Measurements from ENCODE around the gene PRKRIP1.
"Not testable (repeated sequence)": the region's sequence is repeated elsewhere in the genome, so short reads cannot be mapped to it uniquely, and the experiment has no call there.

The PRKRIP1 gene

DNA sequence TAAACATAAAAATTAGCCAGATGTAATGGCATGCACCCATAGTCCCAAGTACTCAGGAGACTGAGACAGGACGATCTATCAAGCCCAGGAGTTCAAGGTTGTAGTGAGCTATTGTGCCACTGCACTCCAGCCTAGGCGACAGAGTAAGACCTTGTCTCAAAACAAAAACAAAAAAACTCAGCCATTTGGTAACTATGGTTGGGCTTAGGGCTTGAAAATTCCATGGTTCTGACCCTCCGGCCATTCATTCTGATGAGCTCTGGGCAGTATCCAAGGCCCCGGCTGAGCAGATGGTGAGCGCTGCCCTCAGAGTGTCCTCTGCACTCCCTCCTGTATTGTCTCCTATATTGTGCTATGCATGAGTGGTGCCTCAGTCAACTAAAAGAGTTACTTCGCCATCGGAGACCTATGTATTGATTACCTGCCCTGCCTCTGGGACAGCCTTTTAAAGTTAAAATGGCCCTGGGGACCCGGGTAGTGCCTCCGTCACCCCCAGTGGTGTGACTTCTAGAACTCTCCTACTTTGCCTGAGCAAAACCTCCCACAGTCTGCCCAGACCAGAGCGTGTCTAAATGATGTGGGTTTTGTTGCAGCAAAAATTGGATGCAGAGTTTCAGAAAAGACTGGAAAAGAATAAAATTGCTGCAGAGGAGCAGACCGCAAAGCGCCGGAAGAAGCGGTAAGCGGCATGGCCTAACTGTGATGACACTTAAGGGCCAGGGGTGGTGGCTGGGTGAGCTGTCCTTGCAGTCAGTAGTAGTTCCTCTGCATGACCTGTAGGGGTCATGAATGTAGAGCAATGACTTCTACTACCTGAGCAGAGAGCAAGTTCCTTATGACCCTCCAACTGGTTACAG lies 8.1 kb downstream of the PRKRIP1 start:
- H3K9me3 ChIP-seq (ENCODE audit: control insufficient read depth, insufficient read depth, low read depth, low read length) = no peaks in the 10 kb centered on the region
- TF ChIP-seq, protein P1, sequence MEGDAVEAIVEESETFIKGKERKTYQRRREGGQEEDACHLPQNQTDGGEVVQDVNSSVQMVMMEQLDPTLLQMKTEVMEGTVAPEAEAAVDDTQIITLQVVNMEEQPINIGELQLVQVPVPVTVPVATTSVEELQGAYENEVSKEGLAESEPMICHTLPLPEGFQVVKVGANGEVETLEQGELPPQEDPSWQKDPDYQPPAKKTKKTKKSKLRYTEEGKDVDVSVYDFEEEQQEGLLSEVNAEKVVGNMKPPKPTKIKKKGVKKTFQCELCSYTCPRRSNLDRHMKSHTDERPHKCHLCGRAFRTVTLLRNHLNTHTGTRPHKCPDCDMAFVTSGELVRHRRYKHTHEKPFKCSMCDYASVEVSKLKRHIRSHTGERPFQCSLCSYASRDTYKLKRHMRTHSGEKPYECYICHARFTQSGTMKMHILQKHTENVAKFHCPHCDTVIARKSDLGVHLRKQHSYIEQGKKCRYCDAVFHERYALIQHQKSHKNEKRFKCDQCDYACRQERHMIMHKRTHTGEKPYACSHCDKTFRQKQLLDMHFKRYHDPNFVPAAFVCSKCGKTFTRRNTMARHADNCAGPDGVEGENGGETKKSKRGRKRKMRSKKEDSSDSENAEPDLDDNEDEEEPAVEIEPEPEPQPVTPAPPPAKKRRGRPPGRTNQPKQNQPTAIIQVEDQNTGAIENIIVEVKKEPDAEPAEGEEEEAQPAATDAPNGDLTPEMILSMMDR (tag by site-specific recombination; IDR thresholded peaks at IDR 0.05) = peak; percentile 63; the same call in 1 of the 2 replicates
- TF ChIP-seq ZNF521 (tag by site-specific recombination; IDR thresholded peaks at IDR 0.05) (no peak), ZNF654 (tag by site-specific recombination; IDR thresholded peaks at IDR 0.05; ENCODE audit: low read depth) (peak; percentile 32; the same call in 1 of the 2 replicates), ZNF24 (tag by site-specific recombination; IDR thresholded peaks at IDR 0.05) (no peak)
- TF ChIP-seq, protein P2, sequence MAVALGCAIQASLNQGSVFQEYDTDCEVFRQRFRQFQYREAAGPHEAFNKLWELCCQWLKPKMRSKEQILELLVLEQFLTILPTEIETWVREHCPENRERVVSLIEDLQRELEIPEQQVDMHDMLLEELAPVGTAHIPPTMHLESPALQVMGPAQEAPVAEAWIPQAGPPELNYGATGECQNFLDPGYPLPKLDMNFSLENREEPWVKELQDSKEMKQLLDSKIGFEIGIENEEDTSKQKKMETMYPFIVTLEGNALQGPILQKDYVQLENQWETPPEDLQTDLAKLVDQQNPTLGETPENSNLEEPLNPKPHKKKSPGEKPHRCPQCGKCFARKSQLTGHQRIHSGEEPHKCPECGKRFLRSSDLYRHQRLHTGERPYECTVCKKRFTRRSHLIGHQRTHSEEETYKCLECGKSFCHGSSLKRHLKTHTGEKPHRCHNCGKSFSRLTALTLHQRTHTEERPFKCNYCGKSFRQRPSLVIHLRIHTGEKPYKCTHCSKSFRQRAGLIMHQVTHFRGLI (tag by site-specific recombination; IDR thresholded peaks at IDR 0.05) = peak; percentile 82
- H3K27ac ChIP-seq (ENCODE audit: extremely low read depth, low read depth, low read length) = no peak overlapping the region
- ChIA-PET CTCF (interaction anchor here (0.7 to 2.0 kb wide), 9 partner anchors 10 to 807 kb away, joined by 3 to 9 read pairs (median 3); no protein-coding TSS in a partner anchor), POLR2A (interaction anchor here (0.8 to 1.1 kb wide), 3 partner anchors 9 to 41 kb away, joined by 4 to 5 read pairs (median 4); no protein-coding TSS in a partner anchor)
- peaks cover 63 to 90% of the 10 kb centered on the region in 2 experiments for H3K36me3 ChIP-seq (ENCODE audit: control insufficient read depth in 2 of 2, insufficient read depth in 1 of 2, low read length in 2 of 2)
- no peaks in the 10 kb centered on the region for H3K4me1 ChIP-seq (ENCODE audit: control insufficient read depth, insufficient read depth, low read length)
- H3K4me3 ChIP-seq (ENCODE audit: low read depth, low read length) = no peak overlapping the region

DNA sequence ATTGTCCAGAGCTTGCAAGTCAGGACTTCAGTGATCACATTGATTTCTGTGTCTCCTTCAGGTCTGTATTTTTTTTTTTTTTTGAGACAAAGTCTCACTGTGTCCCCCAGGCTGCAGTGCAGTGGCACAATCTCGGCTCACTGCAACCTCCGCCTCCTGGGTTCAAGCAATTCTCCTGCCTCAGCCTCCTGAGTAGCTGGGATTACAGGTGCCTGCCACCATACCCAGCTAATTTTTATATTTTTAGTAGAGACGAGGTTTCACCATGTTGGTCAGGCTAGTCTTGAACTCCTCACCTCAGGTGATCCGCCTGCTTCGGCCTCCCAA lies 8.7 kb downstream of the PRKRIP1 start:
- H3K4me1 ChIP-seq (ENCODE audit: control insufficient read depth, insufficient read depth, low read length); H3K9me3 ChIP-seq (ENCODE audit: control insufficient read depth, insufficient read depth, low read depth, low read length); H3K4me3 ChIP-seq (ENCODE audit: low read depth, low read length); H3K27ac ChIP-seq (ENCODE audit: extremely low read depth, low read depth, low read length): not testable (repeated sequence)
- H3K36me3 ChIP-seq (ENCODE audit: control insufficient read depth in 2 of 2, insufficient read depth in 1 of 2, low read length in 2 of 2) = peaks cover 63 to 90% of the 10 kb centered on the region in 2 experiments
- ChIA-PET CTCF (interaction anchor here (0.7 to 2.0 kb wide), 7 partner anchors 11 to 59 kb away, joined by 3 to 9 read pairs (median 3); no protein-coding TSS in a partner anchor), POLR2A (interaction anchor here (0.8 to 1.1 kb wide), 3 partner anchors 9 to 41 kb away, joined by 4 to 5 read pairs (median 4); no protein-coding TSS in a partner anchor)

DNA sequence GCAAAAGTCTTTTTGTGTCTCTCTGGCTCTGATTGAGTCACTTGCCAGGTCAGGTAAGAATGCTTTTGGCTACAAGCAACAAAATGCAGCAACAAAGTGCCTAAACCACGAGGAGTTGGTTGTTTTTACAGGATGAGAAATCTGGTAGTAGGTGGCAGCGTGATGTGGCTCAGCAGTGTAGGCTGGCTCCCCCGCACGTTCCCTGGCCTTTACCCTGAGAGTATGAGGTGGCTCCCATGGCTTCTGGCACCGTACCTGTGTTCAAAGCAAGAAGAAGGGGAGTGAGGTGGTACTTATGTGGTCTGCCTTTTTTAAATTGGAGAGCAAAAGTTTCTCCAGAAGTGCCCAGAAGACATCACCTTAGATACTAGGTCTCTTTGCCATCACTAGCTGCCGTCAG lies 11.7 kb downstream of the PRKRIP1 start:
- Histone ChIP-seq H3K4me1 (ENCODE audit: control insufficient read depth, insufficient read depth, low read length) (no peaks in the 10 kb centered on the region), H3K9me3 (ENCODE audit: control insufficient read depth, insufficient read depth, low read depth, low read length) (no peaks in the 10 kb centered on the region), H3K36me3 (ENCODE audit: control insufficient read depth in 2 of 2, insufficient read depth in 1 of 2, low read length in 2 of 2) (peaks cover 56 to 96% of the 10 kb centered on the region in 2 experiments), H3K4me3 (ENCODE audit: low read depth, low read length) (no peak overlapping the region), H3K27ac (ENCODE audit: extremely low read depth, low read depth, low read length) (no peak overlapping the region)
- TF ChIP-seq OSR2 (tag by site-specific recombination; IDR thresholded peaks at IDR 0.05) = no peak
- TF ChIP-seq, protein P2 (tag by site-specific recombination; IDR thresholded peaks at IDR 0.05) = no peak
- POLR2A ChIA-PET = interaction anchor here (0.6 kb wide), 1 partner anchor 9 kb away, joined by 8 read pairs; no protein-coding TSS in a partner anchor
- CTCF ChIA-PET = no interaction called here

DNA sequence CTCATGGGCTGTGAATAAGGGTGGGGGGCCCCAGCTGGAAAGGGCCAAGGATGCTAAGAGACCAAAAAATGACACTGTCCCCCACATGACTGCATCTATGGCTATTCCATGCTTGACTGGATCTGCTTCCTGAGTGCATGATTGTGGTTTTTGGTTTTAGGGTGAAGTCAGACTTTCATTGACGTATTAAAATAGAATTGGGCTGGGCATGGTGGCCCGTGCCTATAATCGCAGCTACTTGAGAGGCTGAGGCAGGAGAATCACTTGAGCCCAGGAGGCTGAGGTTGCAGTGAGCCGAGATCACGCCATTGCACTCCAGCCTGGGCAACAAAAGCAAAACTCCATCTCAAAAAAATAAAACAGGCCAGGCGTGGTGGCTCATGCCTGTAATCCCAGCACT lies 12.4 kb downstream of the PRKRIP1 start:
- H3K9me3 ChIP-seq (ENCODE audit: control insufficient read depth, insufficient read depth, low read depth, low read length); H3K4me3 ChIP-seq (ENCODE audit: low read depth, low read length); H3K27ac ChIP-seq (ENCODE audit: extremely low read depth, low read depth, low read length); POLR2A ChIA-PET; H3K4me1 ChIP-seq (ENCODE audit: control insufficient read depth, insufficient read depth, low read length): not testable (repeated sequence)
- CTCF ChIA-PET = interaction anchor here (1.2 kb wide), 1 partner anchor 129 kb away, joined by 4 read pairs; no protein-coding TSS in a partner anchor
- peaks cover 53 to 97% of the 10 kb centered on the region in 2 experiments for H3K36me3 ChIP-seq (ENCODE audit: control insufficient read depth in 2 of 2, insufficient read depth in 1 of 2, low read length in 2 of 2)

DNA sequence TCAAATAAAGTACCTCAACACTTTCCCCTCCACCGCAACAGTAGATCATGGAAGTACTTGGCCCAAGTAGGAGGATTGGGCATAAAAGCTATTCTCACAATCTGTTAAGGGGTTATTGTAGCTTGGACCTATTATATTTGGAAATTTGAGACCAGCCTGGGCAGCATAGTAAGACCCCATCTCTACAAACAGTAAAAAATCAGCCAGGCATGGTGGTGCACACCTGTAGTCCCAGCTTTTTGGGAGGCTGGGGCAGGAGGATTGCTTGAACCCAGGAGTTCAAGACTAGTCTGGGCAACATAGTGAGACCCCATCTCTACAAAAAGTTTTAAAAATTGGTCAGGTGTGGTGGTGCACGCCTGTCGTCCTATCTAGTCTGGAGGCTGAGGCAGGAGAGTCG lies 13.2 kb downstream of the PRKRIP1 start:
- no peaks in the 10 kb centered on the region for H3K4me1 ChIP-seq (ENCODE audit: control insufficient read depth, insufficient read depth, low read length)
- H3K36me3 ChIP-seq (ENCODE audit: control insufficient read depth in 2 of 2, insufficient read depth in 1 of 2, low read length in 2 of 2) = peaks cover 52 to 95% of the 10 kb centered on the region in 2 experiments
- no peak overlapping the region for H3K4me3 ChIP-seq (ENCODE audit: low read depth, low read length)
- ChIA-PET POLR2A (no interaction called here), CTCF (interaction anchor here (1.2 kb wide), 1 partner anchor 130 kb away, joined by 4 read pairs; no protein-coding TSS in a partner anchor)
- no peak overlapping the region for H3K27ac ChIP-seq (ENCODE audit: extremely low read depth, low read depth, low read length)
- TF ChIP-seq ZNF121 (tag by site-specific recombination; IDR thresholded peaks at IDR 0.05) (peak; percentile 93), FEZF1 (tag by site-specific recombination; IDR thresholded peaks at IDR 0.05) (no peak)
- no peaks in the 10 kb centered on the region for H3K9me3 ChIP-seq (ENCODE audit: control insufficient read depth, insufficient read depth, low read depth, low read length)
